GM10248 (cell line): ENCODE measurements around the gene SUPT6H.
"Not testable (repeated sequence)": the region's sequence is repeated elsewhere in the genome, so short reads cannot be mapped to it uniquely, and the experiment has no call there.

Source experiments
- CTCF ChIA-PET: fragments of 300-600 bp; sonication (Branson Sonifier 250); formaldehyde crosslinking; extraction: SDS; loops from one replicate; lab custom pipeline; 2021; ENCODE audit warnings: antibody characterized with exemption; lab: Yijun Ruan, JAX
- POLR2A ChIA-PET: fragments of 350-650 bp; sonication (Branson Sonifier 250); formaldehyde crosslinking; extraction: SDS; loops from one replicate; lab custom pipeline; 2020; ENCODE audit warnings: antibody characterized with exemption; lab: Yijun Ruan, JAX
- DNase-seq: peaks from one replicate; pipeline ENCODE4 v3.0.0; 2012; ENCODE audit errors: extremely low spot score
- TF ChIP-seq, protein P1 (sequence below): IDR thresholded peaks from 2 replicates; pipeline ENCODE4 v1.5.1; 2012; ENCODE audit warnings: mild to moderate bottlenecking, low read depth; ENCODE audit errors: extremely low read depth, missing control alignments, control extremely low read depth

SUPT6H gene

GRCh38 chr17:28644787-28645575 lies 17.0 kb upstream of the SUPT6H start, which contains the start of gene BLTP2:
Gene BLTP2 (minus strand): TSS chr17:28645158. CDS start chr17:28645056, 102 bp downstream.
- TF ChIP-seq, protein P1, sequence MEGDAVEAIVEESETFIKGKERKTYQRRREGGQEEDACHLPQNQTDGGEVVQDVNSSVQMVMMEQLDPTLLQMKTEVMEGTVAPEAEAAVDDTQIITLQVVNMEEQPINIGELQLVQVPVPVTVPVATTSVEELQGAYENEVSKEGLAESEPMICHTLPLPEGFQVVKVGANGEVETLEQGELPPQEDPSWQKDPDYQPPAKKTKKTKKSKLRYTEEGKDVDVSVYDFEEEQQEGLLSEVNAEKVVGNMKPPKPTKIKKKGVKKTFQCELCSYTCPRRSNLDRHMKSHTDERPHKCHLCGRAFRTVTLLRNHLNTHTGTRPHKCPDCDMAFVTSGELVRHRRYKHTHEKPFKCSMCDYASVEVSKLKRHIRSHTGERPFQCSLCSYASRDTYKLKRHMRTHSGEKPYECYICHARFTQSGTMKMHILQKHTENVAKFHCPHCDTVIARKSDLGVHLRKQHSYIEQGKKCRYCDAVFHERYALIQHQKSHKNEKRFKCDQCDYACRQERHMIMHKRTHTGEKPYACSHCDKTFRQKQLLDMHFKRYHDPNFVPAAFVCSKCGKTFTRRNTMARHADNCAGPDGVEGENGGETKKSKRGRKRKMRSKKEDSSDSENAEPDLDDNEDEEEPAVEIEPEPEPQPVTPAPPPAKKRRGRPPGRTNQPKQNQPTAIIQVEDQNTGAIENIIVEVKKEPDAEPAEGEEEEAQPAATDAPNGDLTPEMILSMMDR, result no peak
- peak; percentile 99 for DNase-seq
- ChIA-PET CTCF (interaction anchor here (0.8 to 5.1 kb wide), 14 partner anchors 10 to 472 kb away, joined by 3 to 43 read pairs (median 4); partner anchors contain the start of genes NEK8, SDF2 and SUPT6H), POLR2A (interaction anchor here (0.9 to 1.2 kb wide), 5 partner anchors 17 to 68 kb away, joined by 3 to 5 read pairs (median 3); partner anchors contain the start of genes ALDOC, SDF2 and SUPT6H)

DNA sequence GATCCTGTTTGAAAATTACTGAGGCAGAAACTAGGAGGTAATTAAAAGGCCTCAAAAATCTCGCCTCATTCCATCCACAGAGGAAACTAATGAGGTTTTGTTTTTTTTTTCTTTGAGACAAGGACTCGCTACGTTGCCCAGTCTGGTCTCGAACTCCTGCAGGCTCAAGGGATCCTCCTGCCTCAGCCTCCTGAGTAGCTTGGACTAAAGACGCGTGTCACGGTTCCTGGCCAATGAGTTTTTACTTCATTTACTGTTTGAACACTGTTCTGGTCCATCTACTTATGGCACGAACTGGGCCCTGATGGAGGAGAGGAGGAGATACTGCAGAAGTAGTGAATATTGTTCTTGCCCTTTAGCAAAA lies 16.4 kb upstream of the SUPT6H start:
- no peak for DNase-seq
- TF ChIP-seq, protein P1, result no peak
- CTCF ChIA-PET, result interaction anchor here (1.0 to 5.1 kb wide), 13 partner anchors 10 to 471 kb away, joined by 3 to 43 read pairs (median 4); partner anchors contain the start of genes SDF2, SUPT6H and TLCD1
- POLR2A ChIA-PET, result interaction anchor here (0.9 to 1.2 kb wide), 5 partner anchors 16 to 69 kb away, joined by 3 to 5 read pairs (median 3); partner anchors contain the start of genes ALDOC, SDF2 and SUPT6H

DNA sequence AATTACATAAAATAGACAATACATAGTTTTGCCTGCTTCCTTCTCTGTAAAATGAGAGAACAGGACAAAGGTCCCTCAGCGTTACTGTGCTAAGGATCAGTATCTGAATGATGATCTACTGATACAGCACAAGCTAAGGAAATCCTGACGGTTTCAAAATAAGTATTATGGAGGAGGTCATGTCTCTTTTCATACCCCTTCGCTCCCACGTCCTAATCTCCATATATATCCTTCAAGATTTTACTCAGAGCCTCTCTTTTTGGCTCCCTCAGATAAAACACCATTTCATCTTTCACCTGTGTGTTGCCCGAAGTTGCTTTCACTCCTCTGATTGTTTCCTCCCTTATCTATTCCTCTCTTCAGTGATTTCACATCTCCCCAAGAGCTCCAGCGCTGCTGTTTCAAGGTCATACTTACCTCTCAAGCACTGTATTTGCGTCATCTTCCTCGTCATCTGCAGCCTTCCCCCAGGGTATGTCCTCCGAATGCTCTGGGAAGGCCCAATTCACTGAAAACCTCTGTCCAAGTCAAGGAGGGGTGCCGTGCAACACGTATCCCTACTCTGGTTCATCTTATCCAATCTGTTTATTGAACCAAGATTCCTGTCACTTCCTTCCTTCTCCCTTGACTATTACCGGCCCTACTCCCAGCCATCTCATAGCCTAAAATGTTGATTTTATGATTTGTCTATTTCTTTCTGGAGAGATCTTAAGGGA lies 15.8 kb upstream of the SUPT6H start:
- CTCF ChIA-PET, result interaction anchor here (0.8 to 5.1 kb wide), 18 partner anchors 10 to 308 kb away, joined by 3 to 43 read pairs (median 4); partner anchors contain the start of genes RPL23A, SDF2, SUPT6H and TLCD1
- TF ChIP-seq, protein P1, result no peak
- DNase-seq, result no peak
- POLR2A ChIA-PET, result interaction anchor here (1.1 kb wide), 1 partner anchor 38 kb away, joined by 3 read pairs; no protein-coding TSS in a partner anchor

- POLR2A ChIA-PET, result no interaction called here
- CTCF ChIA-PET, result interaction anchor here (0.8 to 3.4 kb wide), 8 partner anchors 8 to 248 kb away, joined by 3 to 18 read pairs (median 4); partner anchors contain the start of genes SDF2 and SUPT6H
- TF ChIP-seq, protein P1, result no peak
- DNase-seq, result no peak
These were observed 13.3 kb upstream of the SUPT6H start for GRCh38 chr17:28648698-28649097.

DNA sequence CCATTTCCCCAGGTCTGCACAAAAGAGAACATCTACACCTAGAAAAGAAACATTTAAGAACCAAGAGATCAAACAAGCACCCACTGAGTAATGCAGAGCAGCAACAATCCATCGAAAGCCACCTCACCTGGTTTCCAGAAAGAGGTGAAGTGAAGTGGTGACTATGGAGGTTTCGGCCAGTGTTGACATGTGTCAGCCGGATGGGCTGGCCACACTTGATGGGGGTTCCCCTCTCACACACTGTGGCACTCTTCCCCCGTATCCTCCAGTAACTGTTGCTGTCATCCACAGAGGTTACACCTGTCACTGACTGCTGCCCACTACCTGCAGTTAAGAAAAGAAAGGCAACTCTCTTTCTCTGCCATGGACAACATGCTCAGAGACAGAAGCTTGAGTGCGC lies 6.8 kb upstream of the SUPT6H start:
- ChIA-PET POLR2A (no interaction called here), CTCF (interaction anchor here (4.4 kb wide), 1 partner anchor 8 kb away, joined by 17 read pairs; no protein-coding TSS in a partner anchor)
- TF ChIP-seq, protein P1, result no peak
- no peak for DNase-seq

- TF ChIP-seq, protein P1, result no peak
- no peak for DNase-seq
- ChIA-PET POLR2A (interaction anchor here (1.3 kb wide), 1 partner anchor 14 kb away, joined by 3 read pairs; no protein-coding TSS in a partner anchor), CTCF (interaction anchor here (1.1 to 4.4 kb wide), 3 partner anchors 10 to 47 kb away, joined by 3 to 17 read pairs (median 7); no protein-coding TSS in a partner anchor)
These were observed 4.2 kb upstream of the SUPT6H start for GRCh38 chr17:28657756-28658155.

DNA sequence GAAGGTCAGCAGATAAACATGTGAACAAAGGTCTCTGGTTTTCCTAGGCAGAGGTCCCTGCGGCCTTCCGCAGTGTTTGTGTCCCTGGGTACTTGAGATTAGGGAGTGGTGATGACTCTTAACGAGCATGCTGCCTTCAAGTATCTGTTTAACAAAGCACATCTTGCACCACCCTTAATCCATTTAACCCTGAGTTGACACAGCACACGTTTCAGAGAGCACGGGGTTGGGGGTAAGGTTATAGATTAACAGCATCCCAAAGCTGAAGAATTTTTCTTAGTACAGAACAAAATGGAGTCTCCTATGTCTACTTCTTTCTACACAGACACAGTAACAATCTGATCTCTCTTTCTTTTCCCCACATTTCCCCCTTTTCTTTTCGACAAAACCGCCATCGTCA lies 3.7 kb upstream of the SUPT6H start:
- CTCF ChIA-PET, result interaction anchor here (2.2 to 4.4 kb wide), 2 partner anchors 11 to 15 kb away, joined by 7 to 17 read pairs; no protein-coding TSS in a partner anchor
- POLR2A ChIA-PET, DNase-seq: not testable (repeated sequence)

- POLR2A ChIA-PET, result interaction anchor here (0.6 kb wide), 1 partner anchor 9 kb away, joined by 3 read pairs; no protein-coding TSS in a partner anchor
These were observed 3.1 kb upstream of the SUPT6H start for GRCh38 chr17:28658766-28659496.

More at GRCh38 chr17:28658766-28659496, 3.1 kb upstream of the SUPT6H start:
- not testable (repeated sequence) for DNase-seq
- CTCF ChIA-PET, result interaction anchor here (4.4 kb wide), 1 partner anchor 11 kb away, joined by 17 read pairs; no protein-coding TSS in a partner anchor
